ENCODE results near the gene ALOX5. TPM values are rescaled to one million over a fixed set of nuclear protein-coding genes. Genes with fewer than 3 reads are reported as not detected.

Gene ALOX5
- total and polyA plus RNA-seq, 10 of the 15 experiments (the other 5 are each of a cell fraction or from before 2014, with no cell fraction given), result 0.43 to 102 (median 34.2) TPM

DNA sequence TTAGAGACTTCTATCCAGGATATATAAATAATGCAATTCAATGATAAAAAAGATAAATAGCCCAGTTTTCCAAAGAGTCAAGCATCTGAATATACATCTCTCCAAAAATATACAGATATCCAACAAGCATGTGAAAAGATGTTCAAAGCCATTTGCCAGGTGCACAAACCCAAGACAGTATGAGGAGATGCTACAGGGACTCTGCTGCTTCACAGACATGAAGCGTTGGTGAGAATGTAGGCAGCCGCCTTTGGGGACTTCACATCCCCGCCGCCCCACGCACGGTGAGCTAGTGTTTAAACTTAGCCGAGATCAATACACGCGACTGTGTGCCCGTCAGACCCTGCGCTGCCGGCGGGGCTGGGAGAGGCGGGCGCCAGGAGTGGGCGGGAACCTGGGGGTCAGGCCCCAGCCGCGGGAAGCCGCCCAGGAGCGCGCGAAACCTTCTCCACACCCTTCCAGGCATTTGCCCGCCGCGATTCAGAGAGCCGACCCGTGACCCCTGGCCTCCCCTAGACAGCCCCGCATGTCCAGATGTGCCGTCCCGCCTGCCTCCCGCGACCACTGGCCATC, 927 bp upstream of the ALOX5 start:
- in situ Hi-C loops (cut with MboI), result no loop called here
- Histone ChIP-seq H3K79me2 (ENCODE audit: control insufficient read depth, insufficient read depth, low read length) (peaks cover 38% of the 10 kb centered on the region), H3K27me3 (replicated peaks in 1 of 2; ENCODE audit: control insufficient read depth in 2 of 2, insufficient read depth in 2 of 2, low read length in 1 of 2) (no peaks in the 10 kb centered on the region), H4K20me1 (ENCODE audit: control insufficient read depth, insufficient read depth) (no peaks in the 10 kb centered on the region), H2AFZ (ENCODE audit: control insufficient read depth, low read depth, low read length) (peak overlapping the region; percentile 26), H3K4me1 (ENCODE audit: control insufficient read depth, insufficient read depth, low read length) (peaks cover 26% of the 10 kb centered on the region), H3K27ac (ENCODE audit: control insufficient read depth, insufficient read depth) (peak overlapping the region; percentile 74), H3K36me3 (ENCODE audit: control insufficient read depth in 2 of 2, insufficient read depth in 2 of 2, low read length in 1 of 2) (no peaks in the 10 kb centered on the region), H3K9me3 (replicated peaks; ENCODE audit: control insufficient read depth, insufficient read depth, low read length) (no peaks in the 10 kb centered on the region), H3K9ac (ENCODE audit: control insufficient read depth, insufficient read depth, low read length) (peak overlapping the region; percentile 32), H3K4me2 (ENCODE audit: control insufficient read depth, insufficient read depth) (peak overlapping the region; percentile 71), H3K4me3 (peak overlapping the region; percentile 74)
- ChIA-PET RAD21 (ENCODE audit: unreplicated experiment) (interaction anchor here (0.9 kb wide), 1 partner anchor 35 kb away, joined by 3 read pairs; no protein-coding TSS in a partner anchor), SMC1A (ENCODE audit: uncharacterized antibody, unreplicated experiment) (interaction anchor here (3.6 kb wide), 1 partner anchor 88 kb away, joined by 14 read pairs; no protein-coding TSS in a partner anchor), CTCF (no interaction called here), POLR2A (no interaction called here)
- TF ChIP-seq EGR1 (IDR thresholded peaks at IDR 0.05; ENCODE audit: borderline replicate concordance in 1 of 2, low read depth in 2 of 2, low read length in 2 of 2) (peak in 1 of 2 experiments; percentile 31; a peak in 1 of 3 replicates), SMARCA5 (IDR thresholded peaks at IDR 0.05) (no peak), POLR2A (IDR thresholded peaks at IDR 0.05; ENCODE audit: low read depth, low read length) (0 out of 2 replicates have a peak, but pooled peaks have one; percentile 45), PML (IDR thresholded peaks at IDR 0.05; ENCODE audit: low read length) (peak; percentile 44; the same call in 1 of the 2 replicates), NR2F1 (conservative IDR thresholded peaks at IDR 0.05) (0 out of 2 replicates have a peak, but pooled peaks have one; percentile 38), ATF7 (IDR thresholded peaks at IDR 0.05; ENCODE audit: low read depth) (no peak), SREBF2 (IDR thresholded peaks at IDR 0.05; ENCODE audit: low read length) (no peak)
- TF ChIP-seq, protein P1, sequence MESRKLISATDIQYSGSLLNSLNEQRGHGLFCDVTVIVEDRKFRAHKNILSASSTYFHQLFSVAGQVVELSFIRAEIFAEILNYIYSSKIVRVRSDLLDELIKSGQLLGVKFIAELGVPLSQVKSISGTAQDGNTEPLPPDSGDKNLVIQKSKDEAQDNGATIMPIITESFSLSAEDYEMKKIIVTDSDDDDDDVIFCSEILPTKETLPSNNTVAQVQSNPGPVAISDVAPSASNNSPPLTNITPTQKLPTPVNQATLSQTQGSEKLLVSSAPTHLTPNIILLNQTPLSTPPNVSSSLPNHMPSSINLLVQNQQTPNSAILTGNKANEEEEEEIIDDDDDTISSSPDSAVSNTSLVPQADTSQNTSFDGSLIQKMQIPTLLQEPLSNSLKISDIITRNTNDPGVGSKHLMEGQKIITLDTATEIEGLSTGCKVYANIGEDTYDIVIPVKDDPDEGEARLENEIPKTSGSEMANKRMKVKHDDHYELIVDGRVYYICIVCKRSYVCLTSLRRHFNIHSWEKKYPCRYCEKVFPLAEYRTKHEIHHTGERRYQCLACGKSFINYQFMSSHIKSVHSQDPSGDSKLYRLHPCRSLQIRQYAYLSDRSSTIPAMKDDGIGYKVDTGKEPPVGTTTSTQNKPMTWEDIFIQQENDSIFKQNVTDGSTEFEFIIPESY (IDR thresholded peaks at IDR 0.05), result no peak
- DNase-seq (ENCODE audit: low read depth, low spot score) (no peak), FAIRE-seq (no peak), ATAC-seq (peak; percentile 60)
- BruUV-seq (replicated peaks), result no TSS peak
- intact Hi-C loops (cut with micrococcal nuclease; ENCODE audit: unreplicated experiment), result loop anchor here (2.0 to 10.0 kb wide), 2 partner anchors 122 to 408 kb away; no protein-coding TSS in a partner anchor
- under 1% methylated on average over 32 of the region's 32 CpGs for WGBS (ENCODE audit: insufficient coverage, insufficient replicate concordance, low lambda C conversion rate, missing lambda C conversion rate)
